ENCODE measurements around the gene TEX44.

DNA sequence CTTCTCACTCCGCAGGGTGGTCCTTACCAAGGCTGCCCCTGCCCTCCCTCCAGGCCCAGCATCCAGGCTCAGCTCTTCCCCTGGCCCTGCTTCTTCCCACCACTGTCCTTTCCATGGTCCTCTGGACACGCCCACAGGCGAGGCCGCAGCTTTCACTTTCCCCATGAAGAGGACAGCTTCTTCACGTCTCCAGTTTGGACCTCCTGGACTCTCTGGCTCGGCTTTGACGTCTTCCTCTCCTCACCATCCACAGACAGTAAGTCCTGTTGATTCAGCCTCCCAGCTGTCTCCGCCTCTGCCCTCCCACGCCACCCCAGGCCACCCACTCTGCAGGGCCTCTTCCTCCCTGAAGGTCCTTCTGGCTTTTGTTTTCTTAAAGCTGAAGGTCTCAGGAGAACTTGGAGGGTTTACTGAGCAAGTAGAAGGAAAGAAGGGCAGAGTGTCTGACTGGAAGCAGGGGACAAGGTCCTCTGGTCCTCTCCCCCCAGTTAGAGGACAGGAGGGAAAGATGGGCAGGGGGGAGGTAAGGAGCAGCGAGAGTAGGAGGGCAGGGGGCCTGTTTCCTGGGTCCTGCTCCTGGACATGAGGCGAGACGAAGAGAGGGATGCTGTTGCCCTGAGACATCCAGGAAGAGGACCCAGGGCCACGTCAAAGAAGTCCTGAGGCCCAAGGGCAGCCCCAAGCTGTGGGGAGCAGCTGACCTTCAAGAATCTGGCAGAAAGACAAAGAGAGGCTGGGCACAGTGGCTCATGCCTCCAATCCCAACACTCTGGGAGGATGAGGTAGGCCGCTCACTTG, 37.7 kb upstream of the TEX44 start:
- TF ChIP-seq, protein P1, sequence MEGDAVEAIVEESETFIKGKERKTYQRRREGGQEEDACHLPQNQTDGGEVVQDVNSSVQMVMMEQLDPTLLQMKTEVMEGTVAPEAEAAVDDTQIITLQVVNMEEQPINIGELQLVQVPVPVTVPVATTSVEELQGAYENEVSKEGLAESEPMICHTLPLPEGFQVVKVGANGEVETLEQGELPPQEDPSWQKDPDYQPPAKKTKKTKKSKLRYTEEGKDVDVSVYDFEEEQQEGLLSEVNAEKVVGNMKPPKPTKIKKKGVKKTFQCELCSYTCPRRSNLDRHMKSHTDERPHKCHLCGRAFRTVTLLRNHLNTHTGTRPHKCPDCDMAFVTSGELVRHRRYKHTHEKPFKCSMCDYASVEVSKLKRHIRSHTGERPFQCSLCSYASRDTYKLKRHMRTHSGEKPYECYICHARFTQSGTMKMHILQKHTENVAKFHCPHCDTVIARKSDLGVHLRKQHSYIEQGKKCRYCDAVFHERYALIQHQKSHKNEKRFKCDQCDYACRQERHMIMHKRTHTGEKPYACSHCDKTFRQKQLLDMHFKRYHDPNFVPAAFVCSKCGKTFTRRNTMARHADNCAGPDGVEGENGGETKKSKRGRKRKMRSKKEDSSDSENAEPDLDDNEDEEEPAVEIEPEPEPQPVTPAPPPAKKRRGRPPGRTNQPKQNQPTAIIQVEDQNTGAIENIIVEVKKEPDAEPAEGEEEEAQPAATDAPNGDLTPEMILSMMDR (IDR thresholded peaks at IDR 0.05; ENCODE audit: insufficient read depth, low read depth, low read length): no peak
- TF ChIP-seq EZH2 (IDR thresholded peaks at IDR 0.05; ENCODE audit: insufficient read depth, low read length): no peak

Measured in astrocyte (in vitro differentiated cells and primary cell).